ENCODE measurements around the gene DTX4.
A peak's percentile ranks its signal among the peaks of the same experiment; 100 is the strongest.

Gene DTX4

GRCh38 chr11:59141673-59142460 lies 30.1 kb upstream of the DTX4 start:
- no peaks in the 10 kb centered on the region for H3K4me1 ChIP-seq
- no peak for TF ChIP-seq CTCF (IDR thresholded peaks at IDR 0.05; ENCODE audit: low read depth, low read length)
- no peak for DNase-seq

GRCh38 chr11:59142530-59143507 lies 29.1 kb upstream of the DTX4 start, which contains the start of gene FAM111A:
TSS of gene FAM111A (plus strand) at chr11:59142856. CDS start at chr11:59148873, 6,017 bp downstream.
- H3K9me3 ChIP-seq: no peaks in the 10 kb centered on the region
- H3K4me3 ChIP-seq (ENCODE audit: low read depth, low read length): peak within 1 kb of the TSS; percentile 71
- peaks cover 7% of the 10 kb centered on the region; the same call in 1 of the 2 replicates for H3K27me3 ChIP-seq
- H3K4me1 ChIP-seq: no peaks in the 10 kb centered on the region
- no peaks in the 10 kb centered on the region for H3K36me3 ChIP-seq
- peak; percentile 36 for DNase-seq
- TF ChIP-seq CTCF (IDR thresholded peaks at IDR 0.05; ENCODE audit: low read depth, low read length): no peak

More at GRCh38 chr11:59141673-59142460, 30.1 kb upstream of the DTX4 start:
- no peaks in the 10 kb centered on the region for H3K9me3 ChIP-seq
- H3K36me3 ChIP-seq: no peaks in the 10 kb centered on the region
- peaks cover 7% of the 10 kb centered on the region; the same call in 1 of the 2 replicates for H3K27me3 ChIP-seq
- H3K4me3 ChIP-seq (ENCODE audit: low read depth, low read length): peak overlapping the region; percentile 71

- H3K9me3 ChIP-seq: no peaks in the 10 kb centered on the region
- no peak for TF ChIP-seq CTCF (IDR thresholded peaks at IDR 0.05; ENCODE audit: low read depth, low read length)
- peak overlapping the region; percentile 28; the same call in 1 of the 2 replicates for H3K4me3 ChIP-seq (ENCODE audit: low read depth, low read length)
- H3K4me1 ChIP-seq: no peaks in the 10 kb centered on the region
- peaks cover 7% of the 10 kb centered on the region; the same call in 1 of the 2 replicates for H3K27me3 ChIP-seq
- no peaks in the 10 kb centered on the region for H3K36me3 ChIP-seq
- no peak for DNase-seq
These were observed 27.8 kb upstream of the DTX4 start for GRCh38 chr11:59144096-59144495.

GRCh38 chr11:59144579-59145345 lies 27.2 kb upstream of the DTX4 start:
- H3K9me3 ChIP-seq: no peaks in the 10 kb centered on the region
- no peaks in the 10 kb centered on the region for H3K4me1 ChIP-seq
- no peak for DNase-seq
- H3K36me3 ChIP-seq: no peaks in the 10 kb centered on the region
- peak overlapping the region; percentile 28 for H3K4me3 ChIP-seq (ENCODE audit: low read depth, low read length)
- H3K27me3 ChIP-seq: peaks cover 7% of the 10 kb centered on the region; the same call in 1 of the 2 replicates
- TF ChIP-seq CTCF (IDR thresholded peaks at IDR 0.05; ENCODE audit: low read depth, low read length): no peak

- no peak for DNase-seq
- Histone ChIP-seq H3K36me3 (no peaks in the 10 kb centered on the region), H3K9me3 (no peaks in the 10 kb centered on the region), H3K27me3 (peaks cover 7% of the 10 kb centered on the region; the same call in 1 of the 2 replicates), H3K4me1 (no peaks in the 10 kb centered on the region), H3K4me3 (ENCODE audit: low read depth, low read length) (no peak overlapping the region)
- TF ChIP-seq CTCF (IDR thresholded peaks at IDR 0.05; ENCODE audit: low read depth, low read length): no peak
These were observed 26.4 kb upstream of the DTX4 start for GRCh38 chr11:59145534-59145933.
